SH-SY5Y (cell line): Measurements from ENCODE around the gene VAV2.

Experiments used
- GATA2 ChIP-seq: IDR thresholded peaks from 2 replicates; pipeline ENCODE4 v1.6.1; 2011; ENCODE audit warnings: mild to moderate bottlenecking, low read depth, low read length
- GATA3 ChIP-seq: IDR thresholded peaks from 2 replicates; pipeline ENCODE4 v1.6.1; 2011; ENCODE audit warnings: low read depth, mild to moderate bottlenecking, low read length, moderate library complexity

DNA sequence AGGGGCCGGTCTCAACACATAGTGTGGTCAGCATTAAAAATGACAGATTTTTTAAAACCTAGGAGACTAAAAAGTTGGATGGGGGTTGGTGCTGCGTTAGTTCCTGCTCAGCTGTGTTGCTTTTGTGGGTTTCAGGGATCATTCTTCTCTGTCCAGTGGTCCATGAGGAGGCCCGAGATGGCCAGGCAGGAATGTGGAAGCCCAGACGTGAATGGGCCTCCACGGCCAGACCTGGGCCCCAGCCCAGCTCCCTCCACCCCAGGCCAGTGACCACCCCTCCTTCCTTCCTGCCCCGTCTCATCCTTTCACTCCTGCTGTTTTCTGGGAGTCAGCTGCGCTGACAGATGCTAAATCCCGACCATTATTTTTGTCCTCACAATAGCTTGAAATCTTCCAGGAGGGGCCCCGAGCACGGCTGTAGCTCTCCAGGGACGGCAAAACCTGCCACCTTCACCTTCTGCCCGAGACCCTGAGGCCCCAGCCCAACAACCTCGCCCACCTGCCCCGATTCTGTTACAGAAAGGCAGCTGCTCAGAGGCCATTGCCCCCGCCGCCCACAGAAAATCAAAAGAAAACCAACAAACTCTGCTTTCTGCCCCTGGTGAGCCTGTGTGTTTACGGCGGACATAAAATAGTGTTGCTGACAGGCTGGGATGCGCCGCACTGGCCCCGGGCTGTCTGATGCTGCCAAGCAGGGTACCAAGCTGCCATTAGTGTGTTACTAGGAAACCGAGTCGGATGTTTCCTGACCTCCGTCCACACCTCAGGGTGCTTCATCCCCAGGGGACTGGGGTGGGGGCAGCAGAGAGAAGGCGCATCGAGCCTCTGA lies 170.3 kb downstream of the VAV2 start:
- TF ChIP-seq GATA2 (no peak), GATA3 (no peak)
